HCT116 (cell line): ENCODE data around the gene IL18R1. TPM values are rescaled to one million over a fixed set of nuclear protein-coding genes. Genes with fewer than 3 reads are reported as not detected.

ENCODE experiments used
- ATAC-seq: fragments of 200-7000 bp; cut with Tn5 transposase; 2 replicates; pipeline ENCODE4 v1.9.1; 2020; ENCODE audit warnings: mild to moderate bottlenecking, moderate library complexity
- BruUV-seq: library from RNA; stranded (reverse); fragments of 400-500 nt; replicated peaks from 2 replicates; lab custom pipeline; 2021; lab: Mats Ljungman, UMichigan
- CTCF ChIA-PET: fragments of 300-600 bp; sonication (Branson Sonifier 250); formaldehyde crosslinking; loops from one replicate; lab custom pipeline; 2021; ENCODE audit warnings: antibody characterized with exemption; lab: Charles Lee
- POLR2A ChIA-PET: fragments of 300-600, 350-600 bp; sonication (Branson Sonifier 250); formaldehyde crosslinking; loops from one replicate; lab custom pipeline; 2021; ENCODE audit warnings: antibody characterized with exemption; lab: Charles Lee
- RAD21 ChIA-PET, 2 experiments: fragments of 300-600 bp; sonication (Branson Sonifier 250); formaldehyde crosslinking; loops; one replicate each; lab custom pipeline; 2023; ENCODE audit warnings: low total read pairs in 2 of 2; ENCODE audit not compliant: uncharacterized antibody in 2 of 2, unreplicated experiment in 2 of 2, low non-redundant PET in 1 of 2; lab: Charles Lee
- DNase-seq: peaks from one replicate; pipeline ENCODE4 v3.0.0-alpha.2; 2010; ENCODE audit warnings: low read depth, low spot score
- H2AFZ ChIP-seq: fragments of 200-600 bp; shearing (Covaris generic), sonication (generic); 2 replicates; pipeline ENCODE4 v1.6.1; 2017; ENCODE audit warnings: low read depth, mixed run types, mixed read lengths, antibody characterized with exemption, low read length; ENCODE audit not compliant: poor library complexity, severe bottlenecking
- H3K27ac ChIP-seq: 2 replicates; pipeline ENCODE4 v1.5.1; 2012; ENCODE audit warnings: low read depth, low read length
- H3K27me3 ChIP-seq: fragments of 200-600 bp; sonication (generic); 2 replicates; pipeline ENCODE4 v1.6.1; 2016; ENCODE audit warnings: mixed run types, low read length, mixed read lengths; ENCODE audit not compliant: insufficient read depth
- H3K36me3 ChIP-seq, 2 experiments: fragments of 200-500 bp in 1 of 2; fragments of 200-600 bp in 1 of 2; sonication (Bioruptor generic) in 1 of 2; sonication (generic) in 1 of 2; 2 replicates each; pipeline versions ENCODE4 v1.5.1 to v1.6.1; 2014 to 2016; ENCODE audit warnings: low read length in 2 of 2, inconsistent platforms in 1 of 2, mixed read lengths in 1 of 2, mixed run types in 1 of 2; ENCODE audit not compliant: insufficient read depth in 2 of 2, control insufficient read depth in 1 of 2
- H3K4me1 ChIP-seq, 2 experiments: fragments of 200-600 bp in 1 of 2; sonication (generic) in 1 of 2; 2 replicates each; pipeline versions ENCODE4 v1.5.1 to v1.6.1; 2012 to 2017; ENCODE audit warnings: low read length in 2 of 2, inconsistent platforms in 1 of 2, mild to moderate bottlenecking in 1 of 2, mixed read lengths in 1 of 2, mixed run types in 1 of 2, moderate library complexity in 1 of 2; ENCODE audit not compliant: insufficient read depth in 2 of 2, control insufficient read depth in 1 of 2
- H3K4me2 ChIP-seq: fragments of 200-600 bp; sonication (generic); 2 replicates; pipeline ENCODE4 v1.6.1; 2017; ENCODE audit warnings: mixed run types, low read length, mixed read lengths
- H3K4me3 ChIP-seq, 2 experiments: fragments of 200-600 bp in 1 of 2; sonication (generic) in 1 of 2; replicated peaks in 1 of 2; 2 replicates each; pipeline ENCODE4 v1.5.1; 2011 to 2016; ENCODE audit warnings: low read length in 2 of 2, control low read depth in 1 of 2, low read depth in 1 of 2, mild to moderate bottlenecking in 1 of 2, mixed read lengths in 1 of 2, mixed run types in 1 of 2
- H3K79me2 ChIP-seq: fragments of 200-600 bp; sonication (generic); 2 replicates; pipeline ENCODE4 v1.6.1; 2017; ENCODE audit warnings: mild to moderate bottlenecking, mixed run types, low read length, moderate library complexity, mixed read lengths; ENCODE audit not compliant: insufficient read depth
- H3K9ac ChIP-seq: fragments of 200-600 bp; sonication (generic); 2 replicates; pipeline ENCODE4 v1.6.1; 2016; ENCODE audit warnings: low read length, mixed read lengths
- H3K9me2 ChIP-seq: fragments of 200-600 bp; sonication (generic), shearing (Covaris generic); 2 replicates; pipeline ENCODE4 v1.6.1; 2017; ENCODE audit warnings: mixed run types, mild to moderate bottlenecking, moderate library complexity; ENCODE audit not compliant: insufficient read depth
- H3K9me3 ChIP-seq, 2 experiments: fragments of 200-500 bp in 1 of 2; fragments of 200-600 bp in 1 of 2; sonication (Bioruptor generic) in 1 of 2; sonication (generic) in 1 of 2; 2 replicates each; pipeline ENCODE4 v1.6.1; 2014 to 2017; ENCODE audit warnings: low read length in 2 of 2, mixed read lengths in 2 of 2, inconsistent platforms in 1 of 2, low read depth in 1 of 2, mild to moderate bottlenecking in 1 of 2, mixed run types in 1 of 2, moderate library complexity in 1 of 2; ENCODE audit not compliant: control insufficient read depth in 1 of 2, insufficient read depth in 1 of 2
- H4K20me1 ChIP-seq: fragments of 200-600 bp; sonication (generic), shearing (Covaris generic); 2 replicates; pipeline ENCODE4 v1.6.1; 2017; ENCODE audit warnings: mixed run types, mild to moderate bottlenecking, moderate library complexity; ENCODE audit not compliant: insufficient read depth
- ATF3 ChIP-seq: IDR thresholded peaks from 2 replicates; pipeline ENCODE4 v1.6.1; 2012
- CTCF ChIP-seq, 3 experiments: fragments of 200-600 bp in 1 of 3; sonication (generic) in 1 of 3; IDR thresholded peaks in 2 of 3; conservative IDR thresholded peaks in 1 of 3; 2 replicates each; pipeline ENCODE4 v1.5.1; 2012 to 2017; ENCODE audit warnings: low read depth in 2 of 3, low read length in 2 of 3, antibody characterized with exemption in 1 of 3, borderline replicate concordance in 1 of 3, control low read depth in 1 of 3, mild to moderate bottlenecking in 1 of 3, mixed read lengths in 1 of 3, mixed run types in 1 of 3, moderate library complexity in 1 of 3; ENCODE audit not compliant: insufficient read depth in 1 of 3
- ELF1 ChIP-seq: IDR thresholded peaks from 2 replicates; pipeline ENCODE4 v1.6.1; 2012; ENCODE audit warnings: low read depth, borderline replicate concordance
- EZH2 ChIP-seq: fragments of 200-600 bp; sonication (generic); IDR thresholded peaks from 2 replicates; pipeline ENCODE4 v1.6.1; 2017; ENCODE audit warnings: antibody characterized with exemption, mixed run types
- EZH2phosphoT487 ChIP-seq: fragments of 200-600 bp; IDR thresholded peaks from 2 replicates; pipeline ENCODE4 v1.6.1; 2018; ENCODE audit warnings: antibody characterized with exemption, borderline replicate concordance
- POLR2A ChIP-seq: IDR thresholded peaks from 2 replicates; pipeline ENCODE4 v1.7.0; 2011; ENCODE audit warnings: borderline replicate concordance; ENCODE audit not compliant: insufficient read depth, insufficient read length; ENCODE audit errors: extremely low read depth
- RAD21 ChIP-seq: IDR thresholded peaks from 2 replicates; pipeline ENCODE4 v1.6.1; 2012; ENCODE audit warnings: low read depth, mild to moderate bottlenecking
- REST ChIP-seq: IDR thresholded peaks from 2 replicates; pipeline ENCODE4 v1.6.1; 2012; ENCODE audit warnings: low read depth
- SIN3A ChIP-seq: IDR thresholded peaks from 2 replicates; pipeline ENCODE4 v1.6.1; 2012; ENCODE audit warnings: low read depth
- SRF ChIP-seq: IDR thresholded peaks from 2 replicates; pipeline ENCODE4 v1.6.1; 2012; ENCODE audit warnings: low read depth
- YY1 ChIP-seq: IDR thresholded peaks from 2 replicates; pipeline ENCODE4 v1.6.1; 2011; ENCODE audit warnings: low read length, low read depth, moderate library complexity, mild to moderate bottlenecking; ENCODE audit not compliant: insufficient replicate concordance; ENCODE audit errors: extremely low read depth
- ZBTB33 ChIP-seq: IDR thresholded peaks from 2 replicates; pipeline ENCODE4 v1.6.1; 2011; ENCODE audit warnings: mild to moderate bottlenecking, low read length, moderate library complexity; ENCODE audit not compliant: insufficient replicate concordance; ENCODE audit errors: extremely low read depth
- ZFX ChIP-seq: fragments of 450-650 bp; IDR thresholded peaks from 2 replicates; pipeline ENCODE4 v1.6.1; 2017
- intact Hi-C: fragments of 100-400 bp; cut with micrococcal nuclease; formaldehyde crosslinking; loops from 2 replicates; pipeline ENCODE4 v1.10.0; 2022
- total RNA-seq: library from RNA; stranded (reverse); gene quantifications from one replicate; pipeline ENCODE4 v1.2.1, GENCODE V29; 2021; ENCODE audit not compliant: unreplicated experiment

IL18R1 gene
- total RNA-seq, 1 experiment from 2014 or later, result 1.5 TPM

GRCh38 chr2:102392942-102393341 is 37.3 kb downstream of the IL18R1 start:
- DNase-seq, result no peak
- Histone ChIP-seq H3K4me1 (no peaks in the 10 kb centered on the region), H3K27me3 (no peaks in the 10 kb centered on the region), H3K9ac (no peak overlapping the region), H3K4me3 (no peak overlapping the region), H3K27ac (no peak overlapping the region), H3K4me2 (no peak overlapping the region), H4K20me1 (no peaks in the 10 kb centered on the region; the same call in 1 of the 2 replicates), H3K9me2 (no peaks in the 10 kb centered on the region), H3K79me2 (no peaks in the 10 kb centered on the region), H2AFZ (no peak overlapping the region), H3K9me3 (no peaks in the 10 kb centered on the region), H3K36me3 (no peaks in the 10 kb centered on the region)
- ATAC-seq, result no peak
- TF ChIP-seq SIN3A (no peak), ATF3 (no peak), YY1 (no peak), ZFX (no peak)
- no TSS peak for BruUV-seq
- ChIA-PET RAD21 (no interaction called here), POLR2A (no interaction called here), CTCF (no interaction called here)
- intact Hi-C loops, result no loop called here

GRCh38 chr2:102396012-102396411 is 40.4 kb downstream of the IL18R1 start:
- Histone ChIP-seq H3K36me3 (no peaks in the 10 kb centered on the region), H3K79me2 (no peaks in the 10 kb centered on the region), H2AFZ (no peak overlapping the region), H3K9me3 (no peaks in the 10 kb centered on the region), H3K9ac (no peak overlapping the region), H4K20me1 (no peaks in the 10 kb centered on the region), H3K27me3 (no peaks in the 10 kb centered on the region), H3K4me2 (no peak overlapping the region), H3K27ac (no peak overlapping the region), H3K9me2 (no peaks in the 10 kb centered on the region), H3K4me1 (no peaks in the 10 kb centered on the region), H3K4me3 (no peak overlapping the region)
- RAD21 ChIA-PET, result no interaction called here
- no TSS peak for BruUV-seq
- DNase-seq (no peak), ATAC-seq (no peak)
- POLR2A ChIA-PET, result no interaction called here
- CTCF ChIA-PET, result no interaction called here
- intact Hi-C loops, result no loop called here
- TF ChIP-seq ELF1 (no peak), SIN3A (no peak), EZH2 (no peak), ZBTB33 (no peak), POLR2A (no peak), RAD21 (no peak), SRF (no peak), YY1 (no peak), CTCF (IDR thresholded peaks at IDR 0.05 in 2 of 3, conservative IDR thresholded peaks at IDR 0.05 in 1 of 3; ENCODE audit: borderline replicate concordance in 1 of 3, insufficient read depth in 1 of 3, low read depth in 2 of 3, low read length in 2 of 3) (no peak), EZH2phosphoT487 (no peak), REST (no peak)
